Ishikawa (cell line): ENCODE measurements around the gene BRCA2.

ENCODE experiments used
- CEBPB ChIP-seq: IDR thresholded peaks from 2 replicates; pipeline ENCODE4 v1.6.1; 2012
- CREB1 ChIP-seq: IDR thresholded peaks from 2 replicates; pipeline ENCODE4 v1.6.1; 2012; ENCODE audit warnings: low read depth
- EGR1 ChIP-seq: IDR thresholded peaks from 2 replicates; pipeline ENCODE4 v1.6.1; 2012
- EP300 ChIP-seq: IDR thresholded peaks from 2 replicates; pipeline ENCODE4 v1.6.1; 2012; ENCODE audit warnings: borderline replicate concordance
- FOXM1 ChIP-seq: IDR thresholded peaks from 2 replicates; pipeline ENCODE4 v1.6.1; 2012; ENCODE audit warnings: low read depth, borderline replicate concordance
- NFIC ChIP-seq: IDR thresholded peaks from 2 replicates; pipeline ENCODE4 v1.6.1; 2012
- RAD21 ChIP-seq: IDR thresholded peaks from 2 replicates; pipeline ENCODE4 v1.6.1; 2012; ENCODE audit warnings: low read depth
- TAF1 ChIP-seq: IDR thresholded peaks from 2 replicates; pipeline ENCODE4 v1.6.1; 2012; ENCODE audit warnings: low read depth, mild to moderate bottlenecking
- TCF12 ChIP-seq: IDR thresholded peaks from 2 replicates; pipeline ENCODE4 v1.6.1; 2012; ENCODE audit warnings: low read depth
- TEAD4 ChIP-seq: IDR thresholded peaks from 2 replicates; pipeline ENCODE4 v1.6.1; 2012
- YY1 ChIP-seq: IDR thresholded peaks from 2 replicates; pipeline ENCODE4 v1.6.1; 2012; ENCODE audit warnings: low read depth
- ZBTB7A ChIP-seq: IDR thresholded peaks from 2 replicates; pipeline ENCODE4 v1.6.1; 2012; ENCODE audit warnings: low read depth
- TF ChIP-seq, protein P1 (sequence below): IDR thresholded peaks from 2 replicates; pipeline ENCODE4 v1.6.1; 2012
- TF ChIP-seq, protein P2 (sequence below): IDR thresholded peaks from 2 replicates; pipeline ENCODE4 v1.6.1; 2012
- TF ChIP-seq, protein P3 (sequence below): IDR thresholded peaks from 2 replicates; pipeline ENCODE4 v1.6.1; 2012; ENCODE audit warnings: low read depth, mild to moderate bottlenecking

BRCA2 gene, protein sequence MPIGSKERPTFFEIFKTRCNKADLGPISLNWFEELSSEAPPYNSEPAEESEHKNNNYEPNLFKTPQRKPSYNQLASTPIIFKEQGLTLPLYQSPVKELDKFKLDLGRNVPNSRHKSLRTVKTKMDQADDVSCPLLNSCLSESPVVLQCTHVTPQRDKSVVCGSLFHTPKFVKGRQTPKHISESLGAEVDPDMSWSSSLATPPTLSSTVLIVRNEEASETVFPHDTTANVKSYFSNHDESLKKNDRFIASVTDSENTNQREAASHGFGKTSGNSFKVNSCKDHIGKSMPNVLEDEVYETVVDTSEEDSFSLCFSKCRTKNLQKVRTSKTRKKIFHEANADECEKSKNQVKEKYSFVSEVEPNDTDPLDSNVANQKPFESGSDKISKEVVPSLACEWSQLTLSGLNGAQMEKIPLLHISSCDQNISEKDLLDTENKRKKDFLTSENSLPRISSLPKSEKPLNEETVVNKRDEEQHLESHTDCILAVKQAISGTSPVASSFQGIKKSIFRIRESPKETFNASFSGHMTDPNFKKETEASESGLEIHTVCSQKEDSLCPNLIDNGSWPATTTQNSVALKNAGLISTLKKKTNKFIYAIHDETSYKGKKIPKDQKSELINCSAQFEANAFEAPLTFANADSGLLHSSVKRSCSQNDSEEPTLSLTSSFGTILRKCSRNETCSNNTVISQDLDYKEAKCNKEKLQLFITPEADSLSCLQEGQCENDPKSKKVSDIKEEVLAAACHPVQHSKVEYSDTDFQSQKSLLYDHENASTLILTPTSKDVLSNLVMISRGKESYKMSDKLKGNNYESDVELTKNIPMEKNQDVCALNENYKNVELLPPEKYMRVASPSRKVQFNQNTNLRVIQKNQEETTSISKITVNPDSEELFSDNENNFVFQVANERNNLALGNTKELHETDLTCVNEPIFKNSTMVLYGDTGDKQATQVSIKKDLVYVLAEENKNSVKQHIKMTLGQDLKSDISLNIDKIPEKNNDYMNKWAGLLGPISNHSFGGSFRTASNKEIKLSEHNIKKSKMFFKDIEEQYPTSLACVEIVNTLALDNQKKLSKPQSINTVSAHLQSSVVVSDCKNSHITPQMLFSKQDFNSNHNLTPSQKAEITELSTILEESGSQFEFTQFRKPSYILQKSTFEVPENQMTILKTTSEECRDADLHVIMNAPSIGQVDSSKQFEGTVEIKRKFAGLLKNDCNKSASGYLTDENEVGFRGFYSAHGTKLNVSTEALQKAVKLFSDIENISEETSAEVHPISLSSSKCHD (N-terminal part only)

DNA sequence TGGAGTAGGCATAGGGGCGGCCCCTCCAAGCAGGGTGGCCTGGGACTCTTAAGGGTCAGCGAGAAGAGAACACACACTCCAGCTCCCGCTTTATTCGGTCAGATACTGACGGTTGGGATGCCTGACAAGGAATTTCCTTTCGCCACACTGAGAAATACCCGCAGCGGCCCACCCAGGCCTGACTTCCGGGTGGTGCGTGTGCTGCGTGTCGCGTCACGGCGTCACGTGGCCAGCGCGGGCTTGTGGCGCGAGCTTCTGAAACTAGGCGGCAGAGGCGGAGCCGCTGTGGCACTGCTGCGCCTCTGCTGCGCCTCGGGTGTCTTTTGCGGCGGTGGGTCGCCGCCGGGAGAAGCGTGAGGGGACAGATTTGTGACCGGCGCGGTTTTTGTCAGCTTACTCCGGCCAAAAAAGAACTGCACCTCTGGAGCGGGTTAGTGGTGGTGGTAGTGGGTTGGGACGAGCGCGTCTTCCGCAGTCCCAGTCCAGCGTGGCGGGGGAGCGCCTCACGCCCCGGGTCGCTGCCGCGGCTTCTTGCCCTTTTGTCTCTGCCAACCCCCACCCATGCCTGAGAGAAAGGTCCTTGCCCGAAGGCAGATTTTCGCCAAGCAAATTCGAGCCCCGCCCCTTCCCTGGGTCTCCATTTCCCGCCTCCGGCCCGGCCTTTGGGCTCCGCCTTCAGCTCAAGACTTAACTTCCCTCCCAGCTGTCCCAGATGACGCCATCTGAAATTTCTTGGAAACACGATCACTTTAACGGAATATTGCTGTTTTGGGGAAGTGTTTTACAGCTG lies at the start of gene BRCA2, which contains the start of gene ZAR1L:
TSS of gene BRCA2 (plus strand) at position 271 of the 790 bp plus-strand sequence. CDS start 953 bp downstream, outside the sequence.
TSS of gene ZAR1L (minus strand) at position 126 of the 790 bp plus-strand sequence. CDS start 3,438 bp downstream, outside the sequence.
- no peak; the same call in 1 of the 2 replicates for TF ChIP-seq EP300
- peak; percentile 40 for TF ChIP-seq TEAD4
- TF ChIP-seq CREB1, result peak; percentile 87
- 0 out of 2 replicates have a peak, but pooled peaks have one; percentile 0 for TF ChIP-seq CEBPB
- TF ChIP-seq RAD21, result no peak
- TF ChIP-seq YY1, result 0 out of 2 replicates have a peak, but pooled peaks have one; percentile 13
- 0 out of 2 replicates have a peak, but pooled peaks have one; percentile 21 for TF ChIP-seq ZBTB7A
- peak; percentile 85 for TF ChIP-seq TAF1
- no peak for TF ChIP-seq NFIC
- TF ChIP-seq, protein P1, sequence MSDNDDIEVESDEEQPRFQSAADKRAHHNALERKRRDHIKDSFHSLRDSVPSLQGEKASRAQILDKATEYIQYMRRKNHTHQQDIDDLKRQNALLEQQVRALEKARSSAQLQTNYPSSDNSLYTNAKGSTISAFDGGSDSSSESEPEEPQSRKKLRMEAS, result peak; percentile 86
- TF ChIP-seq, protein P2, sequence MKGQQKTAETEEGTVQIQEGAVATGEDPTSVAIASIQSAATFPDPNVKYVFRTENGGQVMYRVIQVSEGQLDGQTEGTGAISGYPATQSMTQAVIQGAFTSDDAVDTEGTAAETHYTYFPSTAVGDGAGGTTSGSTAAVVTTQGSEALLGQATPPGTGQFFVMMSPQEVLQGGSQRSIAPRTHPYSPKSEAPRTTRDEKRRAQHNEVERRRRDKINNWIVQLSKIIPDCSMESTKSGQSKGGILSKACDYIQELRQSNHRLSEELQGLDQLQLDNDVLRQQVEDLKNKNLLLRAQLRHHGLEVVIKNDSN, result peak; percentile 99
- TF ChIP-seq TCF12, result no peak; the same call in none of the 2 replicates

DNA sequence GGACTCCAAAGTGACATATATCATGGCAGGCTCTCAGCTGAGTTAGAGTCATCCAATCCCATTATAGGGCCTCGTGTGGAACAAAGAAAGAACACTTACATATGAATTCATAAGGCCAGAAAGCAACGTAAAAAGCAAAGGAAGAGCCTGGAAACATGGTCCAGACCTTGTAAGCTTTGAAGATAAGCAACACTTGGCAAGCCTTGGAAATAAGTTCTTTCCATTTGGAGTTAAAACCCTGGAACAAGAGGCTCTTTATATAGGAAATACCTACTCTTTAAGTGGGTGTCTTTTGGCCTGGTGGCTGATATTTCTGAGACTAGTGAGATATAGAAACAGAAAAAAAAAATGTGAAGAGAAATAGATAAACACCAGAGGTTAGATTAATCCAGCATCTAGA lies 49.6 kb upstream of the BRCA2 start:
- no peak for TF ChIP-seq CEBPB
- no peak for TF ChIP-seq CREB1
- no peak for TF ChIP-seq ZBTB7A
- TF ChIP-seq YY1, result no peak
- TF ChIP-seq FOXM1, result no peak
- no peak for TF ChIP-seq EP300
- TF ChIP-seq RAD21, result no peak
- TF ChIP-seq, protein P2, result no peak
- no peak for TF ChIP-seq TEAD4

DNA sequence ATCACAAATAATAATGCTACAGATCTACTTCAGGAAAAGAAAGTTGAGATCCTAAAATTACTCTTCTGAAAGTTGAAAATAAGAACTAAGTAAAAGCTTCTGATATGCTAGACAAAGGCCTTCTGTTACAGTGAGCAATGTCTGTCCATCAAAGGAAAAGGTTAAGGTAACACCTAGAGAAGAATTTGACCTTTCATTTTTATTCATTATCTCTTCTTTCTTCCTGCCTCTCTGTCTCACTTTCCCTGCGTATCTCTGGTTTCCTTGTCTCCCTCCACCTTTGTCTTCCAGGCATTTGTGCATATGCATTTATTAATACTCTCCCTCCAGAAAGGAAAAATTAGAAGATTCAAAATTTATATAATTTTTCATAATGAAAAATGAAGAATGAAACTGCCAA lies 49.2 kb upstream of the BRCA2 start:
- TF ChIP-seq CREB1 (no peak), TAF1 (no peak), NFIC (no peak), TCF12 (no peak), FOXM1 (no peak), CEBPB (no peak), YY1 (no peak)
- TF ChIP-seq, protein P1, result no peak
- TF ChIP-seq, protein P2, result no peak
- TF ChIP-seq, protein P3, sequence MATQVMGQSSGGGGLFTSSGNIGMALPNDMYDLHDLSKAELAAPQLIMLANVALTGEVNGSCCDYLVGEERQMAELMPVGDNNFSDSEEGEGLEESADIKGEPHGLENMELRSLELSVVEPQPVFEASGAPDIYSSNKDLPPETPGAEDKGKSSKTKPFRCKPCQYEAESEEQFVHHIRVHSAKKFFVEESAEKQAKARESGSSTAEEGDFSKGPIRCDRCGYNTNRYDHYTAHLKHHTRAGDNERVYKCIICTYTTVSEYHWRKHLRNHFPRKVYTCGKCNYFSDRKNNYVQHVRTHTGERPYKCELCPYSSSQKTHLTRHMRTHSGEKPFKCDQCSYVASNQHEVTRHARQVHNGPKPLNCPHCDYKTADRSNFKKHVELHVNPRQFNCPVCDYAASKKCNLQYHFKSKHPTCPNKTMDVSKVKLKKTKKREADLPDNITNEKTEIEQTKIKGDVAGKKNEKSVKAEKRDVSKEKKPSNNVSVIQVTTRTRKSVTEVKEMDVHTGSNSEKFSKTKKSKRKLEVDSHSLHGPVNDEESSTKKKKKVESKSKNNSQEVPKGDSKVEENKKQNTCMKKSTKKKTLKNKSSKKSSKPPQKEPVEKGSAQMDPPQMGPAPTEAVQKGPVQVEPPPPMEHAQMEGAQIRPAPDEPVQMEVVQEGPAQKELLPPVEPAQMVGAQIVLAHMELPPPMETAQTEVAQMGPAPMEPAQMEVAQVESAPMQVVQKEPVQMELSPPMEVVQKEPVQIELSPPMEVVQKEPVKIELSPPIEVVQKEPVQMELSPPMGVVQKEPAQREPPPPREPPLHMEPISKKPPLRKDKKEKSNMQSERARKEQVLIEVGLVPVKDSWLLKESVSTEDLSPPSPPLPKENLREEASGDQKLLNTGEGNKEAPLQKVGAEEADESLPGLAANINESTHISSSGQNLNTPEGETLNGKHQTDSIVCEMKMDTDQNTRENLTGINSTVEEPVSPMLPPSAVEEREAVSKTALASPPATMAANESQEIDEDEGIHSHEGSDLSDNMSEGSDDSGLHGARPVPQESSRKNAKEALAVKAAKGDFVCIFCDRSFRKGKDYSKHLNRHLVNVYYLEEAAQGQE, result no peak

DNA sequence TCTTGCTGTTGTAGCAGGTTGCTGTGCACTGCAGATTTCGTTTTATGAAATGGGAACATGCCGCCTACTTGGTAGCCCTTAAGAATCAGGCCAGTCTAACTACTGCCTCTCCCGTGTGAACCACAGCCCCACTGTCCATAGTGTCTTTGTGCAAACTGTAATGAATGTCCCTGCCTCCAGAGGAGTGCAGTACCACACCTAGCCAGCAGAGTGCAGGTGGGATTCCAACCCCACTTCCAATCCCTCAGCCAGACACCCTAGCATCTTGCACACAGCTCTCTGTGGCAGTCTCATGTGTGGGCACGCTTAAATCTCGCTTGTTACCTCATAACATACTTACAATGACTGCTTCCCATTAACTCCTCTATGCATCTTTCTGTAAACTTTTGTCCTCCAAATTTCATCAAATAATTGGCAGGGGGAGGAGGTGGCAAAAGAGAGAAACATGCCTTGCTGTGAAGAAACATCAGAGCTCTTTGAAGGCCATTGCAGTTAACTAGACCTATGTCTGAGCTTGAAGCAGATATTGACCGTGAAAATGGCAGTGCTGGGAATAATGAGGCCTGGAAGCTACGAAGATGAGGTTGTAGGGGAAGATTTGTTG lies 47.4 kb upstream of the BRCA2 start:
- TF ChIP-seq TCF12, result no peak
- TF ChIP-seq ZBTB7A, result no peak
- TF ChIP-seq FOXM1, result no peak
- peak; percentile 49 for TF ChIP-seq TEAD4
- TF ChIP-seq, protein P2, result no peak
- TF ChIP-seq YY1, result no peak
- TF ChIP-seq CREB1, result no peak
- TF ChIP-seq, protein P3, result no peak
- TF ChIP-seq CEBPB, result no peak
- no peak for TF ChIP-seq TAF1
- no peak for TF ChIP-seq EGR1
- peak; percentile 81 for TF ChIP-seq RAD21
- TF ChIP-seq, protein P1, result no peak
- no peak for TF ChIP-seq NFIC
- TF ChIP-seq EP300, result no peak
